Epithelial cell of alveolus of lung (primary cell): ENCODE data around the gene STRBP. TPM values are rescaled to one million over a fixed set of nuclear protein-coding genes. Genes with fewer than 3 reads are reported as not detected.

Experiments
- total RNA-seq: library from RNA; depleted of rRNA; stranded (reverse); fragments of >200 nt; gene quantifications from 2 replicates; pipeline ENCODE4 v1.2.1, GENCODE V29; 2015

Gene STRBP
- 1.9 and 2.2 TPM in 2 replicates for total RNA-seq

GRCh38 chr9:123268465-123269259 lies at the start of gene STRBP:
Gene STRBP, minus strand, starts transcription at chr9:123268586. Its CDS starts 84,452 bp downstream, at chr9:123184134.

Other genes starting within 250 kb of the STRBP start
- 0.13 TPM in 1 of 2 replicates, not detected in the other for gene GPR21, start 234.9 kb downstream of the STRBP start, total RNA-seq
- not detected in 2 replicates for gene CRB2, start 87.6 kb upstream of the STRBP start, total RNA-seq